DMS114 treated with DMSO at 0.1 percent for 48 hours (cell line): ENCODE measurements around the gene TMEM41B.
"Not testable (repeated sequence)": the region's sequence is repeated elsewhere in the genome, so short reads cannot be mapped to it uniquely, and the experiment has no call there.

Experiments
- DNase-seq: peaks from one replicate; lab custom pipeline; 2025; ENCODE audit not compliant: unreplicated experiment; lab: John Stamatoyannopoulos, UW

Gene TMEM41B, protein sequence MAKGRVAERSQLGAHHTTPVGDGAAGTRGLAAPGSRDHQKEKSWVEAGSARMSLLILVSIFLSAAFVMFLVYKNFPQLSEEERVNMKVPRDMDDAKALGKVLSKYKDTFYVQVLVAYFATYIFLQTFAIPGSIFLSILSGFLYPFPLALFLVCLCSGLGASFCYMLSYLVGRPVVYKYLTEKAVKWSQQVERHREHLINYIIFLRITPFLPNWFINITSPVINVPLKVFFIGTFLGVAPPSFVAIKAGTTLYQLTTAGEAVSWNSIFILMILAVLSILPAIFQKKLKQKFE

DNA sequence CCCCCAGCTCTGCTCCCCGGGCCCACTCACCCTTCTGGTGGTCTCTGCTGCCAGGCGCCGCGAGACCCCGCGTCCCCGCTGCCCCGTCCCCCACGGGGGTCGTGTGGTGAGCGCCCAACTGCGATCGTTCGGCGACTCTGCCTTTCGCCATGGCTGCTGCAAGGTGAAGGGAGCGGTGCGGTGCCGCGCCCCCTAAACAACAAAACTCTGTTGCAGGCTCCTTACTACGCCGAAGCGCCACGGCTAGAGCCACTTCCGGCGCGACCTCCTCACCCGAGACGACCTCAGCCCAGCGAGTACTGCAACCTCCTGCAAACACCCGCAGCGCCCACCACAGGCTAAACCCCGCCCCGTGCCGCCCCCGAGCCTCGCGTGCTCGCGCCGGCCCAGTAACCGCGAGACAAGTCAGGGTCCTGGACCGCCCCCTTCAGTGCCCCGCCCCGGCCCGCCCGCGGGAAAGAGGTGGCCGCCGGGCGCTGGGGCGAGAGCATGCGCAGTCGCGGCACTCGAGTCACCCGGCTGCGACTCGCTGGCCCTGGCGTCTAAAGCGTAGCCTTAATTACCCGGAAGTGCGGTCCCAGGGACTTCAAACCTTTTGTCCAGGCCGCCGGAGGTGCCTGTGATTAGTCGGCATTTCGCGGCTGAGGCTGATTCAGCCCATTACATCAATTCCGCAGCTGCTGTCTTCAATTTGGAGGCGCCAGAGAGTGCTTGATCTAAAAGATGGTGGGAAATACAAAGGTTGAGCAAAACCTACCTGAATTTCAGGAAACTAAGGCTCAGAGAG lies at the start of gene TMEM41B:
Gene TMEM41B, minus strand, starts transcription at position 303 of the 787 bp plus-strand sequence. Its CDS starts 152 bp downstream, at position 151.
- peak; percentile 83 for DNase-seq

DNA sequence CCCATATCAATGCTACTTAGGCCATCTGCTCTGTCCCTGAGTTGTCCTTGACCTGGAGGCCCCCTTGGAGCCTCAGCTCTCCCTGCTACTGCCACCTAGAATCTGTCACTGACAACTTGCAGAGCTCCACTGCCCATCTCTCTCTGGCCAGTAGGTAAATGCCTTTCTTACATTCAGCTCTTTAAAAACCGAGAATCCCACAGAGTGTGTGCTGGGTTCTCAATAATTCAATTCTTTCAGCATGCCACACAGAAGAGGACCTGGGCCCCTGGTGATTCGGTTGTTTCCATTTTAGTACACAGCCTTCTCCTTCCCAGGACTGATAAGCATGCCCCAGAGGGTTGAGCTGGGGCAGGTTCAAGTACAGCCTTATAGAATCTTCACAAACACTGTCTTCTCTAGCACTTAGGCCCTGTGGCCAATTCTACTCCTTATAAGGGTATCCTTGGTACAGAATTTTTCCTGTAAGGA lies 48.0 kb upstream of the TMEM41B start:
- no peak for DNase-seq

DNA sequence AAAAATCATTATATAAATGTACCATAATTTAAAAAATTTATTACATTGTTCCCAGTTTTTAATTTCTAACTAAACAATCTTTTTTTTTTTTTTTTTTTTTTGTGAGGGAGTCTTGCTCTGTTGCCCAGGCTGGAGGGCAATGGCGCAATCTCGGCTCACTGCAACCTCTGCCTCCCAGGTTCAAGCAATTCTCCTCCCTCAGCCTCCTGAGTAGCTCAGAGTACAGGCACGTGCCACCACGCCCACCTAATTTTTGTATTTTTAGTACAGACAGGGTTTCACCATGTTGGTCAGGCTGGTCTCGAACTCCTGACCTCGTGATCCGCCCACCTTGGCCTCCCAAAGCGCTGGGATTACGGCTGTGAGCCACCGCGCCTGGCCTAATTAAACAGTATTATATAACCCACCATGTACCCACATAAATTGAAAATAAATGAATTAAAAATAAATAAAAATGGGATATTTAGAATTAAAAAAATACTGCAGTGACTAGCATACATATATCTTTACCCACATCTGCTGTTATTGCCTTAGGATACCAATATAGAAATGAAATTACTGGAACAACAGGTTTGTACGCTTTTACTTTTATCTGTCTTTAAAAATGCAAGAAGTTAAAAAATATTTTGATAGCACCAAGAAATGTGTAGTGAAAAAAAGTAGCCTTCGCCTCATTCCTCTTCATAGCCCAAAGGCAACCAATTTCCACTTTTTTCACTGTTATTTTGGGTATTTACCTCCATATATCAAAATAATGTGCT lies 46.6 kb upstream of the TMEM41B start:
- DNase-seq = not testable (repeated sequence)

DNA sequence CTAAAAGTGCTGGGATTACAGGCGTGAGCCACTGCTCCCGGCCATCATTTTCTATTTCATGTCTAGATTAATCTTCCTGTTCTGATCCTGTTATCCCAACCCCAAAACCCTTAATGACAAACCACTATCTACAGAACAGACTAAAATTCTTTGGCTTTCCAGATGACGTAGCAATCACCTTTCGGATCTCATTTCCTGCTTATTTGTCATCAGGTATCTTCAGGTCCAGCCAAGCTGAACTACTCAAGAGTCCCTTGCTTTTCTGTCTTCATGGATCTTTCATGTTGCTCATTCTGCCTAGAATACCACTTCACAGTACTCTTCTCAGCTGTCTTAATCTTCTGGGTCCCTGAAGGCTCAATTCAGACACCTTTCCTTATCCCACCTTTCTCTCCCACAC lies 42.6 kb upstream of the TMEM41B start:
- DNase-seq = no peak

DNA sequence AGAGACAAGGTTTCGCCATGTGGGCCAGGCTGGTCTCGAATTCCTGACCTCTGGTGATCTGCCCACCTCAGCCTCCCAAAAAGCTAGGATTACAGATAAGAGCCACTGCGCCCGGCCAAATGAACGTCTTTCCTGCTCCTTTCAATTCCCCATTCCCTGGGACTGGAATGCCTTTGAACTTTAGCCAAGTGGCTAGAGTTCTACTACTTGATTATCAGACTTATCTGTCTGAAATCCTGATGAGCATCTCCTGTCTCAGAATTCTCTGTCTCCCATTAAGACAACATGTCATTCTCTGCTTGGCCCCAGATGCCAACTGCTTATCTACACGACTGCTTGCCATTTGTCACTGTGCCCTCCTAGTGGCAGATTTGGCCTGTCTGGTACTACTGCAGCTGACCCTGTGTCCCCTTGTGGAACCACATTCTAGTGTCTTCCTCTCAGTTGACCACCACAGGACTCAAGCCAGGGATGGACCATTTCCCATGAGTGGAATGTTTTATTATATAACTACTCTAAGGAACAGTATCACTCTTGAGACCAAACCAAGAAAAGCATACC lies 37.0 kb upstream of the TMEM41B start:
- DNase-seq = no peak

DNA sequence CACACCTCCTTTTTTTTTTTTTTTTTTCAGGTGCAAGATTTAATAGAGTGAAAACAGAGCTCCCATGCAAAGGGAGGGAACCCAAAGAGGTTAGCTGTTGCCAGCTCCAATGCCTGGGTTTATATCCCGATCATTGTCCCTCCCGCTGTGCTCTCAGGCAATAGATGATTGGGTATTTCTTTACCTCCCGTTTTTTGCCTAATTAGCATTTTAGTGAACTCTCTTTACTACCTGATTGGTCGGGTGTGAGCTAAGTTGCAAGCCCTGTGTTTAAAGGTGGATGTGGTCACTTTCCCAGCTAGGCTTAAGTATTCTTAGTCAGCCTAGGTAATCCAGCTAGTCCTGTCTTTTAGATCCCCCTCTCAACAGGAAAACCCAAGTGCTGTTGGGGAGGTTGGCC lies 33.4 kb upstream of the TMEM41B start:
- DNase-seq = not testable (repeated sequence)

DNA sequence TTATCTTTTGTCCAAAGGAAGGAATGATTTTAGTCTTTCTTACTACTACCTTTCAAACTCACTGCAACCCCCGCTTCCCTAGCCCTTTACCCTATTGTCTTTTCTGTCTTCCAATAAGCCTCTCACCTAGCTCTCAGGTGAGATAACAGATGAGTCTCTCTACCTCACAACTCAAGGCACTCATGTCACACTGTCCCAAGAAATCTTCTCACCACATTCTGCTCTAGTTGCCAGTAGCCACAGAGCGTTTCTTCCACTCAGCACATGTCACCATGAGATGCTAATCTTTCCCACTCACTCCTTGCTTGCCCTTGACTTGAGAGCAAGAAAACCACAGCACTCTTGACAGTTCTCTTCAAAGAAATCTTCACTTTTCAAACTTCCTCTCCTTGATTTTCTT lies 32.7 kb upstream of the TMEM41B start:
- DNase-seq = no peak

DNA sequence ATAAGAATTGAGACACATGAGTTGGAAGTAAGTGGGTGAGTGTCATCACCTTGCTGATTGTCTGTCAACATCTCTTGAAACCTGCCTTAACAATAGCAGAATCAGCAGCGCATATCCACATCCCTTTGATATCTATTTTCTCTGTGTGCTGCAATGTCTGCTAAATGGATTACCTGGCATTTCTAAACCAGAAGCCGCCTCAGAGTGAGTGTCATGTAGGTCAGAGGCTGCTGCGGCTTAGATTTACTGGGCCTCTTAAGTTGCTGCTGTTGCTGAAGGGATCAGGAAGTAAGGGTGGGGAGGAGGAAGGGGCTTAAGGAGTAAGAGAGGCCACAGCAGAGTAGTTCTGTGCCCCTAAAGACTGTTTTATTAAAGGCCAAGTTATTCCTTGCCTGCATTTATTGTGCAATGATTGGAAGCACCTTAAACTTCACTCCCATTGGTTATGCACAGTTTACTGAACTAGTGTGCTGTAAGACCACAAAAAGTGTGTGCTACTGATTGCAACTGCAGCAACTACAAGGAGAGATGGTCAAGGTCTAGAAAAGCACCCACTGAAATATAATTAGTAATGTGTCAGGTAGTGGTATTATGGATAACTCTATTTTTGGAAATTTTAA lies 29.8 kb upstream of the TMEM41B start:
- DNase-seq = no peak

DNA sequence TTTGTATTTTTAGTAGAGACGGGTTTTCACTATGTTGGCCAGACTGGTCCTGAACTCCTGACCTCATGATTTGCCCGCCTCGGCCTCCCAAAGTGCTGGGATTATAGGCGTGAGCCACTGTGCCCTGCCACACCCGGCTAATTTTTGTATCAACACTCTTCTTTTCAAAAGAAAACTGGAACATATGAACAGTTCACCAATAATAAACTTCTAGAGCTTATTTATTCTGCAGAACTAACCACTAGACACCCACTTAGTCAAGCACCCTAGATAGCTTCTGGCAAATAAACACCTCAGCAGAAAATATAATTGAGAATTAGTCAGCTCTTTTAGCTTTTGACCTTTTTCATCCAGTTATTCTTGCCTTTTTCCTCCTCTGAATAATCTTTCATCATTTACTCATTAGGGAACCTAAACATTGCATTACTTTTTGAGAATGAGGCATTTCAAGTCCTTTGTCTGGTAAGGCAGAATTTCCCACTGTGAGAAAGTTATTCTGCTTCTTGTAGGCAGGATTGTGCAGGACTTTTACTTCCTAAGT lies 27.3 kb upstream of the TMEM41B start:
- no peak for DNase-seq

DNA sequence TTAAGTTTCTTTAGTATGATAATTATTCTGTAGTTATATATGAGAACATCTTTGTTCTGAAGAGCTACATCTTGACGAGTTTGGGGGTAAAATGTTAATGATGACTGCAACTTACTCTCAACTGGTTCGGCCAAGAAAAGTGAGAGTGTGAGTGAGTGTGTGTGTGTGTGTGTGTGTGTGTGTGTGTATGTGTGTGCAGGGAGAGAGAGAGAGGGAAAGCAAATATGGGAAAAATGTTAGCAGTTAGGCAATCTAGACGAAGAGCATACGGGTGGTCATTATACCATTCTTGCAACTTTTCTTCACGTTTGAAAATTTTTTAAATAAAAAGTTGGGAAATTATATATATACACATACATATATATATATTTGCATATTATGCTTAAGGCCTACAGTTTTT lies 18.3 kb upstream of the TMEM41B start:
- no peak for DNase-seq

DNA sequence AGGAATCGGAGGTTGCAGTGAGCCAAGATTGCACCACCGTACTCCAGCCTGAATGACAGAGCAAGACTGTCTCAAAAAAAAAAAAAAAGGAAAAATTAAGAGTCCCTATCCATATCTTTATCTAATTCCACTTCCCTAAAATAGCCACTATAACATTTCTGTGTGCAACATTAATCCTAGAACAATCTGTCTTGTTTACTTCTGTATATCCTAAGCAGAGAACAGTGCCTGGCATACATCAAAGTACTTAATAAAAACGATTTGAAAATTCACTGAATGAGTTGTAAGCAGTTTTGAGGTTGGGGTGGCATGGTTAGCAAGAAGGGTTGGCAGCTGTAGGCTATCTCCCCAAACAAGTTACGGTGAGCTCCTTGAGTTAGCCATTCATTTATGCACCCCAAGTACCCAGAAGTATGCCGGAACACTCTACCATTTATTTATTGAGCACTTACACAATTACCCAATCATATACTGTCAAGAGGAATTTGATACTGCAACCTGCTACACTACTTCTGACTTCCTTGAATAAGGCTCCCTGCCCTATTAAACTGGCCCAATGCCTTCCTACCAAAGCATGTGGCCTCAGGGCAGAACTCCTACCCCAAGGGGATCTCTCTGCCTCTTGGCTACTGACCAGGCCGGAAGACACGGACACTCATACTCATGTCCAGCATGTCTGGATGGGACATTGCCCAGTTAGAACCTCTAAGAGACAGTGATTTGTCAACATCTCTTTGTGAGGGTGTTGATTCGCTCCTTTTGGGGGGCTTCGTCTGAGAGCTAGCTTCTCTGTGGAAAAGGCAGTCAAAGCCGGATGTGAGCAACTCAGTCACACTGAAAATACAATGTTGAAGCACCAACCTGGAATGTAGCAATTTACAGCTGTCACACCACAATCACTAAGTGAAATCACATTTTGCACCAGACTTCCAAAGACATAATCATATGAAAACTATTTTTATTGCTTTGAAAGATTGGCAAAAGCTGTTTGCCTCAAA lies 16.3 kb upstream of the TMEM41B start:
- DNase-seq = no peak

DNA sequence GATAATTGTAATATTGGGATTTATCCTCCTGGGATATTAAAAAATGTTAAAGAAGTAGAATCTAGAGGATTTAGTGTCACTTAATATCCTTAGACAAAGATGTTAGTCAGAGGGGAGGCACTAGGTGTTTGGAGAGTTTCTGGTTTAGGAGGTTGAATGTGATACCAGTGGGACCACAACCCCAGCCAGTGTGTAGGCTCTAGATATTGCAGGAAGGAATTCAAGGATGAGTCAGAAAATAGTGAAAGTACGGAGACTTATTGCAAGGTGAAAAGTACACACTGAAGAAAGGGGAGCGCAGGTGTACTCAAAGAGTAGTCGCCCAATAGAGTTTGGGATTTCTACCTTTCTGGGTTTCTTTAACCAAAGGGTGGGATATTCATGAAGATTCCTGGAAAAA lies 5.7 kb upstream of the TMEM41B start:
- no peak for DNase-seq

DNA sequence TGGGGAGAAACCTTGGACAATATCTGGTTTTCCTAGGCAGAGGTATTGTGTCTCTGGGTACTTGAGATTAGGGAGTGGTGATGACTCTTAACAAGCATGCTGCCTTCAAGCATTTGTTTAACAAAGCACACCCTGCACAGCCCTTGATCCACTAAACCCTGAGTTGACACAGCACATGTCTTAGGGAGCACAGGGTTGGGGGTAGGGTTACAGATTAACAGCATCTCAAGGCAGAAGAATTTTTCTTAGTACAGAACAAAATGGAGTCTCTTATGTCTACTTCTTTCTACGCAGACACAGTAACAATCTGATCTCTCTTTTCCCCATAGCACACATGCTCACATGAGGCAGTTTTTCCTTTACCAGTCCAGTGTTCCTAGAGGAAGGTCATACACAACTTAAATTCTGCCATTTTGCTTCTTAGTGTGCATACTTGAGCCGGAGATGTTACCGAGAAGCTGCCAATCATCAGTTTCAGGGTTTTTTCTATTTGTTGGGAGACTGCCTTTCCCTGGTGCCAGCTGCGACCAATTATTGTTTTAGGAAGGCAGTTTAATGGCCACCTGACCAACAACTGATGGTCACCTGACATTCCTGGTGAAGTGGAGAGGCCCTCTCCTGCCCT lies 5.1 kb upstream of the TMEM41B start:
- DNase-seq = not testable (repeated sequence)

DNA sequence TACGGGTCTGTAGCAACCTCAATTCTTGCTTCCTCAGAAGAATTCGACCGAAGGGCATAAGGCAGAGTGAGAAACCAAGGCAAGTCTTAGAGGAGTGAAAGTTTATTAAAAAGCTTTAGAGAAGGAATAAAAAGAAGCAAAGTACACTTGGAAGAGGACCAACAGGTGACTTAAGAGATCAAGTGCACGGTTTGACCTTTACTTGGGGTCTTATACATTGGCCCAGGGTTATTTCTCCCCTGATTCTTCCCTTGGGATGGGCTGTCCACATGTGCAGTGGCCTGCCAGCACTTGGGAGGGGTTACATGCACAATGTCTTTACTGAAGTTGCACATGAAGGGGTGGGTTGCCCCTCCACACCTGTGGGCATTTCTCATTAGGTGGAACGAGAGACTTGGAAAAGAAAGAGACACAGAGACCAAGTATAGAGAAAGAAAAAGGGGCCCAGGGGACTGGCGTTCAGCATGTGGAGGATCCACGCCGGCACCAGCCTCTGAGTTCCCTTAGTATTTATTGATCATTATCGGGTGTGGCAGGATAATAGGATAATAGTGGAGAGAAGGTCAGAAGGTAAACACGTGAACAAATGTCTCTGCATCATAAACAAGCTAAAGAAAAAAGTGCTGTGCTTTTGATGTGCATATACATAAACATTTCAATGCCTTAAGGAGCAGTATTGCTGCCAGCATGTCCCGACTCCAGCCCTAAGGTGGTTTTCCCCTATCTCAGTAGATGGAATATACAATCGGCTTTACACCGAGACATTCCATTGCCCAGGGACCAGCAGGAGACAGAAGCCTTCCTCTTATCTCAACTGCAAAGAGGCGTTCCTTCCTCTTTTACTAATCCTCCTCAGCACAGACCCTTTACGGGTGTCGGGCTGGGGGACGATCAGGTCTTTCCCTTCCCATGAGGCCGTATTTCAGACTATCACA lies 4.3 kb upstream of the TMEM41B start:
- DNase-seq = not testable (repeated sequence)

DNA sequence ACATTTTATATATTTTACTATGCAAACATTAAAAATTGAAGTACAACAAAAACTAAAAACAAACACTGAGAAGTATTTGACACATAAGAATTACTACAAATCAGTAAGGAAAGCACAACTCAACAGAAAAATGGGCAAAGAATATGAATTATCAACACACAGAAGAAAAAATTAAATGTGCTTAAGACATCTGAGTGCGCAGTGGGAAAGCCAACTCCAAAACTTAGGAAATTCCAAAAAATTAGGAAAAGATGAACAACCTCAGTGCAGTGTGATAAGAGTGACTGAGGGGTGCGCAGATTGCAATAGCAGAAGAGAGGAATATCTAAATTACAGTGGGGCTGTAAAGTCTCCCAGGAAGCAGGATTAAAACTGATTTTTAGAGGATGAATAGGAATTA lies 1.9 kb upstream of the TMEM41B start:
- no peak for DNase-seq

DNA sequence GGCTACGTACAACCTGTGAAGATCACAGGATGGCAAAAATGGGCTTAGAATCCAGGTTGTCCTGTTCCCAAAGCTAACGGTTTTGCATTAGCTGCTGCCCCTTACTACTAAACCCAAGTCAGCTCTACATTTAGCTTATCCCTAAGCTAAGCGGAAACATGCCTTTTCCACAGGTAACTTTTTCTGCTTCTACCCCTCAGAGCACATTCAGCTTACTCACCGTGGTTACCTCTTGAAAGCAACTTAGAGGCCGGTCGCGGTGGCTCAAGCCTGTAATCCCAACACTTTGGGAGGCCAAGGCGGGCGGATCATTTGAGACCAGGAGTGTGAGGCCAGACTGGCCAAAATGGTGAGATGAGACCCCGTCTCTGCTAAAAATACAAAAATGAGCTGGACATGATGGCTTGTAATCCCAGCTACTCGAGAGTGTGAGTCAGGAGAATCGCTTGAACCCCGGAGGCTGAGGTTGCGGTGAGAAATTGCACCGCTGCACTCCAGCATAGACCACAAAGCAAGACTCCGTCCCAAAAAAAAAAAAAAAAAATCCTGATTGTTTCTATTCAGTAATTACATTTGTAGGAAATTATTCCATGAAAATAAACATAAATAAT lies 790 bp upstream of the TMEM41B start:
- no peak for DNase-seq

DNA sequence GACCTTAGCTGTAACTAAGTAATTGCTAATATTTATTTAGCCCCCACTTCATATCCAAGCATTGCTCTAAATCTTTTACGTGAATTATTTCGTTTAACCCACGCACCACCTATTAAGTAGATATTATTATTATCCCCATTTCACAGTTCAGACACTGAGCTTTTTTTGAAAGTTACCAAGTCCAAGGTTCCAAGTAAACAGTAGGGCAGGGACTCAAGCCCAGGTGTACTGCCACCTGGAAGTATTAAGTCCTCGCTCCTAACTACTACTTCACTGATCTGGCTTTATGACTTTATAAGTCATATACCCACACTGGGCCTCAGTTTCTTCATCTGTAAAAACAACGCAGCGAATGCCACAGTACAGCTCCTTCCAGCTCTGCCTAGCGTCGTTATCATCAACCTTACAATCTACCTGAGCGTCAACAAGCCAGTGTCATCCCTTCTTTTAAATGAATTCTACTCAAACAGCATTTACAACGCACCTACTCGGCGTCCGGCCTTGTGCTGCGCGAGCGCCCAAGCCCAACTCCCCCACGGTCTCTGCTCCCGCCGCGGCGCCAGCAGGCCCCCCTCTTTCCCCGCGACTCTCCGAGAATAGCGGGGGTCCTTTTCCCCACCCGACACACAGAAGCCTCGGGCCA lies 624 bp downstream of the TMEM41B start:
- no peak for DNase-seq
